B cell (primary cell): ENCODE data around the gene MISP3.

ENCODE experiments used
- EZH2 ChIP-seq: IDR thresholded peaks from 2 replicates; pipeline ENCODE4 v1.6.1; 2012; ENCODE audit warnings: borderline replicate concordance, low read depth, mild to moderate bottlenecking, moderate library complexity, low read length; ENCODE audit not compliant: insufficient read depth, poor library complexity, severe bottlenecking
- TF ChIP-seq, protein P1 (sequence below): fragments of 200-600 bp; IDR thresholded peaks from one replicate; pipeline ENCODE4 v1.8.0; 2022; ENCODE audit warnings: antibody characterized with exemption, mild to moderate bottlenecking

DNA sequence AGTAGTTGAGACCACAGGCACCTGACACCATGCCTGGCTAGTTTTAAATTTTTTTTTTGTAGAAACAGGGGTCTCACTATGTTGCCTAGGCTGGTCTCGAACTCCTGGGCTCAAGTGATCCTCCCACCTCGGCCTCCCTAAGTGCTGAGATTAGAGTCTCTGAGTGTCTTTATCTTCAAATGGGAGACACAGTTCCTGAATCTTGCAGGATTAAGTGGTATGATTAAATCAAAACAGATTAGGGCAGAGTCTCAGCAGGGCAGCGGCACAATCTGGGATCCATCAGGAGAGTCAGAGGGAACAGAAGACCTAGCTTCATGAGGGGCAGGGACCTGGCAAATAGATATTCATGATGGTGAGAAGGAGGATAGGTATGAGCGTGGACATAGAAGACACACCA lies 43.7 kb upstream of the MISP3 start:
- TF ChIP-seq, protein P1, sequence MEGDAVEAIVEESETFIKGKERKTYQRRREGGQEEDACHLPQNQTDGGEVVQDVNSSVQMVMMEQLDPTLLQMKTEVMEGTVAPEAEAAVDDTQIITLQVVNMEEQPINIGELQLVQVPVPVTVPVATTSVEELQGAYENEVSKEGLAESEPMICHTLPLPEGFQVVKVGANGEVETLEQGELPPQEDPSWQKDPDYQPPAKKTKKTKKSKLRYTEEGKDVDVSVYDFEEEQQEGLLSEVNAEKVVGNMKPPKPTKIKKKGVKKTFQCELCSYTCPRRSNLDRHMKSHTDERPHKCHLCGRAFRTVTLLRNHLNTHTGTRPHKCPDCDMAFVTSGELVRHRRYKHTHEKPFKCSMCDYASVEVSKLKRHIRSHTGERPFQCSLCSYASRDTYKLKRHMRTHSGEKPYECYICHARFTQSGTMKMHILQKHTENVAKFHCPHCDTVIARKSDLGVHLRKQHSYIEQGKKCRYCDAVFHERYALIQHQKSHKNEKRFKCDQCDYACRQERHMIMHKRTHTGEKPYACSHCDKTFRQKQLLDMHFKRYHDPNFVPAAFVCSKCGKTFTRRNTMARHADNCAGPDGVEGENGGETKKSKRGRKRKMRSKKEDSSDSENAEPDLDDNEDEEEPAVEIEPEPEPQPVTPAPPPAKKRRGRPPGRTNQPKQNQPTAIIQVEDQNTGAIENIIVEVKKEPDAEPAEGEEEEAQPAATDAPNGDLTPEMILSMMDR, result no peak
- no peak for TF ChIP-seq EZH2
